ENCODE data around the gene MED13L.

DNA sequence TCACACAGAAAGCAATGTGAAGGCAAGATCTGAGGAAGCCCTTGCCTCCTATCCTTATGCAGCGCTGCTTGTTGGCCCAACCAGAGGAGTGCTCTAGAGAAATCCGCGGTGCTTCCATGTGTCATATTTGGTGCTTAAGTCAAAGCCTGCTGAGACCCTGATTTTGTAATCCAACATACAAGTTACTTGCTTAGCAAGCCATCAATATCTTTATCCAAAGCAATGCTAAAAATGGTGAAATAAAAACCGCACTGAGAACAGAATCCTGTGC, 250.0 kb downstream of the MED13L start:
- TF ChIP-seq CTCF (conservative IDR thresholded peaks at IDR 0.05; ENCODE audit: low read length), result no peak
- TF ChIP-seq EZH2phosphoT487 (IDR thresholded peaks at IDR 0.05; ENCODE audit: borderline replicate concordance, low read depth, low read length), result no peak

Data from OCI-LY7 (cell line).